HG02678 (cell line): Measurements from ENCODE around the gene MCF2L.
"Not testable (repeated sequence)": the region's sequence is repeated elsewhere in the genome, so short reads cannot be mapped to it uniquely, and the experiment has no call there.

ENCODE experiments used
- ATAC-seq: cut with Tn5 transposase; IDR thresholded peaks from one replicate; pipeline ENCODE4 v1.9.1; 2021; ENCODE audit warnings: mild to moderate bottlenecking, moderate library complexity; ENCODE audit not compliant: unreplicated experiment

MCF2L gene

GRCh38 chr13:113063091-113063491 lies 94.1 kb downstream of the MCF2L start:
- no peak for ATAC-seq

DNA sequence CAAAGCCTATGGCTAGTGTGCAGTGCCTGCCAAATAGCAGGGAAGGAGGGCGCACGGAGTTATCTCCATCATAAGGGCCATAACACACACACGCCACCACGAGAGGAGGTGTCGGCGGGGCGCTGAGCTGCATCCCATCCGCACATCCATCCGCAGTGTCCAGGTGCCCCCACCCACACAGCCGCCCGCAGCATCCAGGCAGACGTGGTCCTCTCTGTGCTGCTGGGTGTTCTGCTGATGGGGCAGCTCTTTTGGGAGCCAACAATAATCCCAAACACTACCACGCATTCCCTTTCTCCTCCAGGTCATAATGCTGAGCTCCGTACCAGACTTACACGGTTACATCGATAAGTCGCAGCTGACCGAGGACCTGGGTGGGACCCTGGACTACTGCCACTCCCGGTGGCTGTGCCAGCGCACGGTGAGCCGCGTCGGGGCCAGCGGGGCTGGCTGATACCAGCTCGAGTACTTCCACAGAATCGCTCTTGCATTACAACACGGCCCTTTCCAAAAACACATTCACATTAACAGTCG lies 95.1 kb downstream of the MCF2L start:
- ATAC-seq: no peak

DNA sequence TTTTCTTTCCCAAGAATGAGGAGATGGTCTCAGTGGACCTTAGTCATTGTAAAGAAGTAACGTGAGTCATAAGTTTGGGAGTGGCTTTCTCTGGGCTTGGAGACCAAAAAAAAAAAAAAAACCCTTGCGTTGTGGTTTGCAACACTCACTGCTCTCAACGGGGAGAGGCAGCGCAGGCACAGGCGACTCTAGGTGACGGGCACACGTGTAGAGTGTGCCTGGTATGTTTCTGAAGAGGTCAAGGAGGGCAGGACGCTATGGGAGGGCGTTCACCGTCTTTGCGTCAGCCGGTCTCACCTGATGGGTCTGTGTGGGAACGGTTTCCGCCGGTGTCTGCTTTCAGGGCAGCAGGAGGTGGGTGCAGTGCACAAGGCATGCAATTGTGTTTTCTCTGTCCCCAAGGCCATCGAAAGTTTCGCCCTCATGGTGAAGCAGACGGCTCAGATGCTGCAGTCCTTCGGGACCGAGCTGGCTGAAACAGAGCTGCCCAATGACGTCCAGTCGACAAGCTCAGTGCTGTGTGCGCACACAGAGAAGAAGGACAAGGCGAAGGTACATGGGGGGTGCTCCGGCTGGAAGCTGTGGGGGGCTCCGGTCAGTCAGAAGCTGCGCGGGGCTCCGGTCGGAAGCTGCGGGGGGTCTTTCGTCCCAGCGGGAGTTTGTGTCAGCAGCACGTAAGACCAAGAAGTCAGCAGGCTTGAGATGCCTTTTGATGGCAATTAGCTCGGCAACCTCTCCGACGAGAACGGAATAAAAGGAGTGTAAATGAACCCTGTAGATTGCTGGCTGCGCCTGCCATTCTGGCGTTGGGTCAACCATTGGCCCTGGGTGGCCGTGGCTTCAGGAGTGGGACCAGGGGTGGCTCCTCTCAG lies 95.8 kb downstream of the MCF2L start:
- ATAC-seq: no peak

- no peak for ATAC-seq
Observed at GRCh38 chr13:113065406-113066141, 96.6 kb downstream of the MCF2L start.

DNA sequence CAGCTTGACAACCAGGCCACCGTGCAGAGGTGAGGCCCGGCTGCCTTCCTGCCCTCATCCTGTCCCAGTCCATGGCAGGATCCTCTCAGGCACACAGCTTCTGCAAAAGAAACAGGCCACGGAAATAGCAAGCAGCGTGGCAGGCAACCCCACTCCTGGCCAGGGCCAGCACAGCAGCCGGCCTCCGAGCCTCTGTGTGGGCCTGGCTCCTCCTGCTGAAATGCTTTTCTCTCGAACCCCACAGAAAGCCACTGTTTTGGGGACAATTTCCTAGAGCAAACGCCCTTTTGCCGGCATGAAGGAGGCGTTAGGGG lies 97.1 kb downstream of the MCF2L start:
- no peak for ATAC-seq

DNA sequence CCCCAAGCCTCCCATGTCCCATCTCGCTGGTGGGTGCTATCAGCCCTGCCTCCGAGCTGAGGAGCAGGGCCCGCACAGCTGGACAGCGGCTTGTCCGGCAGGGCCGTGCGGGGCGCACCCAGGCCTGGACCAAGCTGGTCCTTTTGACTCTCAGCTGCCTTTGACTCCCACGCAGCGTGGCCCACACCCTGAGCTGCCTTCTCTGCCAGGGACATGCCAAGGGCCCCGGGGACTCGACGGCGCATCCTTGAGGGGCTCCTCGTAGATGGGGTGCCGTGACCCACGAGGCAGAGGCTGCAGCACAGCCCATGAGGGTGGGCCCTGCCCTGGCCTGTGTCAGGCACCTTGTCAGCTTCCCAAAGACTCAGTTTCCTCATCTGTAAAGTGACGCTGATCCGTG lies 97.7 kb downstream of the MCF2L start:
- ATAC-seq: no peak

DNA sequence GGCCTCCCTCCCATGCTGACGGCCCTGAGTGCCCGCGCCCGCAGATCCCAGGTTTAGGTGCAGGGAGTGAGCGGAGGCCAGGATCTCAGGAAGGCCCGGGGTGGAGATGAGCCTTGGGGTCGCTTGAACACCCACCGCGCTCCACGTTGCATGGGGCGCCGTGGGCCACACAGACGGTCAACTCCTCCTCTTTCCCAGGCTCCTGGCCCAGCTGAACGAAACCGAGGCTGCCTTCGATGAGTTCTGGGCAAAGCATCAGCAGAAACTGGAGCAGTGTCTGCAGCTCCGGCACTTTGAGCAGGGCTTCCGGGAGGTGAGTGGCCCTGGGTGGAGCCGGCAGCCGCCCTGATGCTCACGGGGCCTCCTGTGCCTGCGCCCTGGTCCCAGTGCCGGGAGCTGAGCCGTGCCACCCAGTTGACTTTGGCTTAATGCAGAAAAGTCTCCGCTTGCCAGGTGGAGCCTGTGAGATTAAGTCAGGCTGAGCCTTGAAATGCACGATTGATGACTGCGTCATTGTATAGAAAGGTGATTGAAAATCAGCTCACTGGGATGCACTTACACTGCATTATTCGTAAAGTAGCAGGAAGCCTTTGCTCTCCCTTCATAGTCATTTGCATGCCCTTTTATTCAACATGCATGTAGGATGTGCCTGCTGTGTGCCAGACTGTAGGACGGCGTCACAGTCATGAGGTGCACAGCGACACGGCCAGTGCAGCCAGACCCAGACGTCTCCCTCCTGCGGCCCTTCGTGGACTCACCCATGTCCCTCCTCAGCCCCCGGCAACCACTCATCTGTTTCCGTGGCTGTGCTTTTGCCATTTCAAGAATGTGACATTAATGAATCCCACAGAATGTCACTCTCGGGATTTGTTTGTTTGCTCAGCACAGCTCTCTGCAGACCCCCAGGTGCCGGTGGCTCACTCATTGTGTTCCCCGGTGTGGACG lies 101.1 kb downstream of the MCF2L start:
- ATAC-seq: no peak

GRCh38 chr13:113070855-113071254 lies 101.8 kb downstream of the MCF2L start:
- no peak for ATAC-seq

DNA sequence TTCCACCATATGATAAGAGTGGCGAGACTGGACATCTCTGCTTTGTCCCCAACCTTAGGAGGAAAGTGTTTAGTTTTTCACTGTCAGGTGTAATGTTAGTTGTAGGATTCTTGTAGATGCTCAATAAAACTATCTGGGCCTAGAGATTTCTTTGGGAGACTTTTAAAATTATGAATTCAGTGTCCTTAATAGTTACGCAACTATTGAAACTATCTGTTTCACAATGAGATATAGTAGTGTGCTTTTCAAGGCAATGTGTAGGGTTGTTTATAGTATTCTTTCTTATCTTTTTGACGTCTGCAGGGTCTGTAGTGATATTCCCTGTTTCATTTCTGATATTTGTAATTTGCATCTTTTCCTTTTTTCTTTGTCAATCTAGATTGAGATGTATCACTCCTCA lies 103.4 kb downstream of the MCF2L start:
- ATAC-seq: no peak

DNA sequence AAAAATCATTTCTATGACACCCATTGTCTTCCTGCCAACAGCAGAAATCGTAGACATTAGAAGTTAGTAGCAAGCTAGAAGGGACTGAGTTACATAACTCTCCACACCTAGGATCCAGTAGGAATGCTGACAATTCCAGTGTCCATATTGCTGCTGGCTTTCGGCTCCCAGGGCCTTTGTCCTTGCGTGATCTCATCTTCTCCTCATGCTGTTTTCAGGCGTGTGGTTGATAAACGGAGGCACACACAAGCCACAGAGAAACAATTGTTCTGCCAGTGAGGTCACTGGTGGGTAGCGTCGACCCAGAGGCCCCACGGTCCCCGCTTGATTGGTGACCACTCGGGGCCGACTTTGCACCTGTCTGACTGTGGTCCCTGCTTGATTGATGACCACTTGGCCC lies 104.9 kb downstream of the MCF2L start:
- no peak for ATAC-seq

- ATAC-seq: no peak
Observed at GRCh38 chr13:113074401-113074800, 105.4 kb downstream of the MCF2L start.

- ATAC-seq: no peak
Observed at GRCh38 chr13:113074876-113075275, 105.9 kb downstream of the MCF2L start.

GRCh38 chr13:113075711-113076110 lies 106.7 kb downstream of the MCF2L start:
- no peak for ATAC-seq

- no peak for ATAC-seq
Observed at GRCh38 chr13:113076681-113077401, 107.8 kb downstream of the MCF2L start.

- ATAC-seq: no peak
Observed at GRCh38 chr13:113077566-113077952, 108.5 kb downstream of the MCF2L start.

- no peak for ATAC-seq
Observed at GRCh38 chr13:113077953-113078901, 109.2 kb downstream of the MCF2L start.

DNA sequence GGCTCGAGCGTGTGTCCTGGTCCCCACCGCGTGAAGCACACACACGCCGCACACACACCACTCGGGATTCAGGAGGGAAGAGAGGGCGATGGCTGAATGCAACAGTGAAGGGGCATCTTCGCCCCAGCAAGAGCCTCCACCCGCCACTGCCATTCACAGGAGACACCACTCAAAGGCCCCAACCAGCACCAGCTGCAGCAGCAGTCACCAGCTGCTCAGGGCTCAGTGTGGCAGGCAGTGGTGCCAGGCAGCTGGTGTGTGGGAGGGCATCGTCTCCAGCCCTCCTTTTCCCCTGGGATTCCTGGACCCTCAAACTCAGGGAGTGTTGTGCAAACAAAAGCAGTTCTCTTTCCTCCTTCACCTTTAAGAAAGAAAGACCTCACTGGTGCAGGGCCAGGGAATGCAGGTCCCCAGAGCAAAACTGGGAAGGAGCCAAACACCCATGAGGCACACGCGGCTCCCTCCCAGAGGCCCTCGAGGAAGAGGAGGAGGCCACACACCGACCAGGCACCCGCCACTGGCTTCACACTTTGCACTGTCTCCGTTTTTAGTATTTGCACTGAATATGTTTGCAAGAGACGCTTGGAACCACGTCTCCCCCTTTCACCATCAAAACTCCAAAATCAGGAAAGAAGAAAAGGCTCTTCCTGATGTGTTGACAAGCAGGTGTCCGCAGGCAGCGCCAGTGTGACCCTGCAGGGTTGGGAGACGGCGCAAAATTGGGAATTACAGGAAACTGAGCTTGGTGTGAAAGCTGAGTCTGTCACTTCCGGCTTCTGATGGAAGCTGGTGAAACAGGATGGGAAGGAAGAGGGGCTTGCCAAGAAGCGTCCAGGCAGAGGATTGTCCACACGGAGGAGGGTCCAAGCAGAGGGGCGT lies 110.1 kb downstream of the MCF2L start:
- ATAC-seq: no peak

DNA sequence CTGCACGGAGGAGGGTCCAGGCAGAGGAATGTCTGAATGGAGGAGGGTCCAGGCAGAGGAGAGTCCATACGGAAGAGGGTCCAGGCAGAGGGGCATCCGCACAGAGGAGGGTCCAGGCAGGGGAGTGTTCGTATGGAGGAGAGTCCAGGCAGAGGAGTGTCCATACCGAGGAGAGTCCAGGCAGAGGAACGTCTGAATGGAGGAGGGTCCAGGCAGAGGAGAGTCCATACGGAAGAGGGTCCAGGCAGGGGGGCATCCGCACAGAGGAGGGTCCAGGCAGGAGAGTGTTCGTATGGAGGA lies 110.7 kb downstream of the MCF2L start:
- not testable (repeated sequence) for ATAC-seq
